Ectodermal cell (in vitro differentiated cells): ENCODE data around the gene SNX14. TPM values are rescaled to one million over a fixed set of nuclear protein-coding genes. Genes with fewer than 3 reads are reported as not detected.
"Not testable (repeated sequence)": the region's sequence is repeated elsewhere in the genome, so short reads cannot be mapped to it uniquely, and the experiment has no call there.

Experiments
- H3K27ac ChIP-seq: 2 replicates; pipeline ENCODE4 v1.7.0; 2013; ENCODE audit warnings: mild to moderate bottlenecking, low read depth, low read length; ENCODE audit not compliant: insufficient read depth, poor library complexity, severe bottlenecking
- H3K27me3 ChIP-seq: 2 replicates; pipeline ENCODE4 v1.7.0; 2013; ENCODE audit warnings: mild to moderate bottlenecking, low read length; ENCODE audit not compliant: insufficient read depth, control insufficient read depth, poor library complexity, severe bottlenecking
- H3K36me3 ChIP-seq: one replicate; pipeline ENCODE4 v1.7.0; 2013; ENCODE audit warnings: low read length; ENCODE audit not compliant: control insufficient read depth, insufficient read depth
- H3K4me1 ChIP-seq: one replicate; pipeline ENCODE4 v1.7.0; 2013; ENCODE audit warnings: low read length; ENCODE audit not compliant: control insufficient read depth, insufficient read depth
- H3K4me3 ChIP-seq: 2 replicates; pipeline ENCODE4 v1.7.0; 2013; ENCODE audit warnings: low read depth, low read length, control low read depth; ENCODE audit not compliant: insufficient read depth
- H3K9me3 ChIP-seq: 2 replicates; pipeline ENCODE4 v1.7.0; 2013; ENCODE audit warnings: mild to moderate bottlenecking, low read length, moderate library complexity; ENCODE audit not compliant: control insufficient read depth
- WGBS, 2 experiments: methylation state at CpG; one replicate each; pipeline ENCODE4 v1.1.7; 2013; ENCODE audit warnings: missing lambda C conversion rate in 2 of 2; 5-methylcytosine and 5-hydroxymethylcytosine counted together
- polyA plus RNA-seq, 4 experiments: library from polyadenylated mRNA; stranded (reverse); fragments of 50-300 nt; gene quantifications; one replicate each; pipeline ENCODE4 v1.2.3, GENCODE V29; 2013

SNX14 gene, protein sequence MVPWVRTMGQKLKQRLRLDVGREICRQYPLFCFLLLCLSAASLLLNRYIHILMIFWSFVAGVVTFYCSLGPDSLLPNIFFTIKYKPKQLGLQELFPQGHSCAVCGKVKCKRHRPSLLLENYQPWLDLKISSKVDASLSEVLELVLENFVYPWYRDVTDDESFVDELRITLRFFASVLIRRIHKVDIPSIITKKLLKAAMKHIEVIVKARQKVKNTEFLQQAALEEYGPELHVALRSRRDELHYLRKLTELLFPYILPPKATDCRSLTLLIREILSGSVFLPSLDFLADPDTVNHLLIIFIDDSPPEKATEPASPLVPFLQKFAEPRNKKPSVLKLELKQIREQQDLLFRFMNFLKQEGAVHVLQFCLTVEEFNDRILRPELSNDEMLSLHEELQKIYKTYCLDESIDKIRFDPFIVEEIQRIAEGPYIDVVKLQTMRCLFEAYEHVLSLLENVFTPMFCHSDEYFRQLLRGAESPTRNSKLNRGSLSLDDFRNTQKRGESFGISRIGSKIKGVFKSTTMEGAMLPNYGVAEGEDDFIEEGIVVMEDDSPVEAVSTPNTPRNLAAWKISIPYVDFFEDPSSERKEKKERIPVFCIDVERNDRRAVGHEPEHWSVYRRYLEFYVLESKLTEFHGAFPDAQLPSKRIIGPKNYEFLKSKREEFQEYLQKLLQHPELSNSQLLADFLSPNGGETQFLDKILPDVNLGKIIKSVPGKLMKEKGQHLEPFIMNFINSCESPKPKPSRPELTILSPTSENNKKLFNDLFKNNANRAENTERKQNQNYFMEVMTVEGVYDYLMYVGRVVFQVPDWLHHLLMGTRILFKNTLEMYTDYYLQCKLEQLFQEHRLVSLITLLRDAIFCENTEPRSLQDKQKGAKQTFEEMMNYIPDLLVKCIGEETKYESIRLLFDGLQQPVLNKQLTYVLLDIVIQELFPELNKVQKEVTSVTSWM
- polyA plus RNA-seq (2013, experiment 1 of 4), result 38.1 TPM
- polyA plus RNA-seq (2013, experiment 2 of 4), result 47.6 TPM
- polyA plus RNA-seq (2013, experiment 3 of 4), result 40.0 TPM
- polyA plus RNA-seq (2013, experiment 4 of 4), result 41.1 TPM

DNA sequence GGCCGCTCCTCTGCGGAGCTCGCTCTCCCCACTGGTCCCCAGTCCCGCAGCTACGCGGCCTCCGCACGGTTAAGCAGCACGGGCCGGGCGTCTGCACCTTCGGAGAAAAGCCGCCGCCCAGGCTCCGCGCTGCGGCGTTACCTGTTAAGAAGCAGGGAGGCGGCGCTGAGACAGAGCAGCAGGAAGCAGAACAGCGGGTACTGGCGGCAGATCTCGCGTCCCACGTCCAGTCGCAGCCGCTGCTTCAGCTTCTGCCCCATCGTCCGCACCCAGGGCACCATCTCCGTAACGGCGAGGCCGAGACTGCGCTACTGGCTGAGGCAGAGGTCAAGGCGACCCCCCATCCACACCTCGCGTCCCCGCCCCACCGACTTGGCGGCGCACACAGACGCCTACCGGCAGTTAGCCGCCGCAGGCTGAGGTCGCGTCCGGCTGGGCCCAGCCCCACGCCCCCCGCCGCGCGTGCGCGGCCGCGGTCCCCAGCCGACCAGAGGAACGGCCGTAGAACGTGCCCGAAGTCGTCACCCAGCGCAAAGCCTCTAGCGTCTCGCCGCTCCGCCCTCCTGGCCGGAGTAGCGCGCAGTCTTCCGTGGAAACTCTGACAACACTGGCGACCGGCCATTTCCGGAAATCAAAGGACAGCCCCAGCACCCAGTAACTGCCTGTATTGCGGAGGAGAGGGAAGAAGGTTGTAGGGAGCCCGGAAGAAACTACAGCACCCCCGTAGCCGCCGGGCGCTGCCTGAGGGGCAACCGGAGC lies at the start of gene SNX14:
TSS of gene SNX14 (minus strand) at position 421 of the 759 bp plus-strand sequence. CDS start at position 281, 140 bp downstream.
- H3K27ac ChIP-seq, result peak within 1 kb of the TSS; percentile 58

DNA sequence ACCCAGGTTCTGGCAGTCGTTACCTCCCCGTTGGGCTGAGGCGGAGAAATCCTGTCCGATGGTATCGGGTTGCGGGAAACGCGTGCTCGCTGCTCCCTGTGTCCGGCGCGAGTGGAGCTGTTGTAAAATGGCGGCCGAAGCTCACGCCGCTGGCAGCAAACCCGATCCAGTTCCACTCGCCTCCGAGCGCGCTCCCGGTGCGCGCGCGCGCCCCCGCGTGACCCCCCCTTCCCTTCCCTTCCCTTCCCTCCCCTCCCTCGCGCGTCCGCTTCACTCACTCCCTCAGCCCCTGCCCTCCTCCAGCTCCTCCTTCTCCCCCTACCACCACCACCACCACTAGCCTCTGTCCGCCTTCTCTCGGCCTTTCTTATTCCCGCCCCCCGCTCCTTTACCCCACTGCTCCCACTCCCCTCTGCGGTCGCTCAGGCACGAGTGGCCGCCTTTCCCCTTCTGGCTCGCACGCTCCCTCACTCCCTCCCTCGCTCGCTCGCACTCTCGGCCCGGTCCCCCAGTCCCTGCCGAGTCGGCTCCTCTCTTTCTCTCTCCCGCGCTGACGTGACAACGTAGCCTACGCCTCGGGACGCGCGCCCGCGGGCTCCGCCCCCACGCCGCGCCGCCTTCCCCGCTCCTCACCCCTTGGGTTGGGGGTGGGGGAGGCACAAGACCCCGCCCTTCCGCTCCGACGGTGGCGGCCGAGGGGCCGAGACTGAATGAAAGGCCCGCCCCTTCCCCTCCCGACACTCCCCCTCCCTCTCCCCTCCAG lies 49.3 kb upstream of the SNX14 start, which contains the start of gene SYNCRIP:
TSS of gene SYNCRIP (minus strand) at position 113 of the 763 bp plus-strand sequence. CDS start 1,447 bp downstream, outside the sequence.
- peak within 1 kb of the TSS; percentile 99 for H3K27ac ChIP-seq
- peaks cover 9% of the 10 kb centered on the region for H3K36me3 ChIP-seq
- no peaks in the 10 kb centered on the region for H3K27me3 ChIP-seq
- 0% methylated on average over 70 to 76 of the region's 76 CpGs for WGBS, 2 experiments
- H3K9me3 ChIP-seq, result no peaks in the 10 kb centered on the region
- peaks cover 22% of the 10 kb centered on the region for H3K4me1 ChIP-seq
- peak within 1 kb of the TSS; percentile 99 for H3K4me3 ChIP-seq

More for the DNA sequence above, at the start of gene SNX14:
- Histone ChIP-seq H3K4me3 (peak within 1 kb of the TSS; percentile 70), H3K36me3 (no peaks in the 10 kb centered on the region), H3K27me3 (peaks cover 34% of the 10 kb centered on the region), H3K4me1 (no peaks in the 10 kb centered on the region), H3K9me3 (no peaks in the 10 kb centered on the region)
- WGBS, 2 experiments, result 0% methylated on average over 82 of the region's 82 CpGs

DNA sequence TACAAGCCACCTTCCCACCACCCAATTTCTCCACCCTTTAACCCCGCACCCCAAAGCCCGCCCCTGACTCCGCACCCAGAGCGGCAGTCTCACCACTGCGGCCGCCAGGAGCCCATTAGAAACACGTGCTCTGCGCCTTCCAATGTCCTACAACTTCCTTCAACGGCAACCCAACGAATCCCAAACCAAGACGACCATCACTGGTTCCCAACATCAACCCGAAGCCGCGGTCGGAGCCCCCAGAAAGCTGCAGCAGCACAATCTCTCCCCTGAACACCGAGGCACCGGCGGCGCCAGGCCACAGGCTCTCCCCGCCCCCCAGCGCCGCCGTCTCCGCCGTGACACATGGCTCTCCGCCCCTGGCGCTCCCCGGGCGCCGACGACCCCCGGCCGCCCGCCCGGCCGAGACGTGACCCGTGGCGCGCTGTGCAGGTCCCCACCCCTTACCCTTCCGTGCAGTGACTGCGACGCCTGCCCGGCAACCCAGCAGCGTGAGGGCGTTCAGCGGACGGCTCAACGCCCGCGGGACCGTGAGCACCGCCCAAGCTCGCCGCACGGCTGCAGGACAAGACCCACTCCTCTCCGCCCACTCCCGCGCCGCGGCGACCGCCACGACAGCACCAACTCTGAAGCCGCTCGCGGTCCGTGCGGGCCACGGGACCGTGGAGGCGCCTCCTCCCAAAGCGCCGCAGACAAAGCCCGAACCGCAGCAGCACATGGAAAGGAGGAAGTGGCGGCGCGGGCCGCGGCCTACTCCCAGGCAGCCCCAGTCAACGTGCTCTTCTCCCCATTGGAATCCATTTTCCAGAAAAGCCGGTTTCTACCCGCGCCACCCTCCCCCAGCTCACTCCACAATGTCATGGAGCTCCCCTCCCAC lies 48.5 kb upstream of the SNX14 start:
- WGBS, 2 experiments, result 0% methylated on average over 85 of the region's 85 CpGs
- Histone ChIP-seq H3K27ac (peak overlapping the region; percentile 99), H3K4me1 (peaks cover 22% of the 10 kb centered on the region), H3K27me3 (no peaks in the 10 kb centered on the region), H3K36me3 (peaks cover 16% of the 10 kb centered on the region), H3K9me3 (no peaks in the 10 kb centered on the region), H3K4me3 (peak overlapping the region; percentile 99)

DNA sequence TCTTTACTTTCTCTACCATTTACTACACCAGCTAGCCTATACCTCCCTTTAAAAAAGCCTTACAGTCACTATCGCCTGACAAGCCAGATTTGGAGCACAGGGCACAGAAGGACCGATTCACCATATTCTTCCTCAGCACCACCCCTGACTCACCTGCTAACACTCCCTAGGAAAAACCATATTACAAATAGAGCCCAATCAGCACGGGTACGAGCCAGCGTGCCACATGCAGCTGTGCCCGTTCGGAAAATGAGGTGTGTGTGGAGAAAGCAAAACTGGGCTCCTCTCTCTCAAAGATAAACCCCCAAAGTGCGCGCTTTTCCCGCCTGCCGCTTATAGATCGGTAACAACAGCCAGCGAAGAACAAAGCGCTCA lies 47.9 kb upstream of the SNX14 start:
- WGBS, 2 experiments, result 0 to 1% methylated on average over 14 of the region's 14 CpGs
- peaks cover 22% of the 10 kb centered on the region for H3K36me3 ChIP-seq
- peak overlapping the region; percentile 99 for H3K4me3 ChIP-seq
- no peaks in the 10 kb centered on the region for H3K27me3 ChIP-seq
- H3K4me1 ChIP-seq, result peaks cover 22% of the 10 kb centered on the region
- H3K27ac ChIP-seq, result no peak overlapping the region
- H3K9me3 ChIP-seq, result no peaks in the 10 kb centered on the region

DNA sequence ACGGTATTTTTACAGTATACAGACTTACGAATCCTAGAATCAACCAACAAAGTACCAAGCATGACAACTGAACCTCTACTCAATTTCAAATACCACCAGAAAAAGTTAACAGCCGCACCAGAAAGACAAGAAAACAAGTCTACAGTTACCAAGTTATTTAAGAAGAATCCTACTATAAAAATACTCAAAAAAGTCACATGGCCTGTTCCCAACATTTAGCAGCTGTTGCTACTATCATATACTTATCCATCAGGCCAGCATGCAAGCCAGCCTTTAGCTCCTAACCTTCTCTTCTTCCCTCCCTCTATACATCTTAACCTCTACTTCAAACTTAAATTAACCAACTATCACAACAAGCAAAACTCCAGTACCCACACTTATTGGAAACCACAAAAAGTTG lies 47.2 kb upstream of the SNX14 start:
- H3K9me3 ChIP-seq, result no peaks in the 10 kb centered on the region
- H3K4me3 ChIP-seq, result peak overlapping the region; percentile 99
- H3K4me1 ChIP-seq, result peaks cover 22% of the 10 kb centered on the region
- H3K36me3 ChIP-seq, result peaks cover 22% of the 10 kb centered on the region
- WGBS, 2 experiments, result 76 to 77% methylated on average over 3 of the region's 3 CpGs
- H3K27ac ChIP-seq, result no peak overlapping the region
- H3K27me3 ChIP-seq, result no peaks in the 10 kb centered on the region

DNA sequence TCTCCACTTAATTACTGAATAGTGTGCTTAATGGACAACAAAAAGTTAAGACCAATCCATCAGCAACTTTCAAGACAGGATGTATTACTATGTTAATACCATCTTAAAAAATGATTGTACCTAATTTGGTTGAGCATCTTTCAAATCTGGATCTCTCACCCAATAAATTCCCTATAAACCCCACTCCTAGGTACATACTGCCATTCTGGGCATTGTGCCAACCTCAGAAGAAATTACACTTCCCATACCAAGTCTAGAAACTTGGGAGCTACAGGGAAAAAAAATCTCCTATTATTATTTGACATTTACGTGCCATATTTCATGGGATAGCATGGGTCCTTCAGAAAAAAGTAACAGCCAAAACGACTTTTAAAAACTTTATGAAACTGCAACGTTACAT lies 43.9 kb upstream of the SNX14 start:
- WGBS, 2 experiments, result 94 to 100% methylated on average over 3 of the region's 3 CpGs
- Histone ChIP-seq H3K27me3 (no peaks in the 10 kb centered on the region), H3K4me3 (no peak overlapping the region), H3K4me1 (peaks cover 18% of the 10 kb centered on the region), H3K36me3 (peaks cover 47% of the 10 kb centered on the region), H3K27ac (no peak overlapping the region), H3K9me3 (no peaks in the 10 kb centered on the region)

DNA sequence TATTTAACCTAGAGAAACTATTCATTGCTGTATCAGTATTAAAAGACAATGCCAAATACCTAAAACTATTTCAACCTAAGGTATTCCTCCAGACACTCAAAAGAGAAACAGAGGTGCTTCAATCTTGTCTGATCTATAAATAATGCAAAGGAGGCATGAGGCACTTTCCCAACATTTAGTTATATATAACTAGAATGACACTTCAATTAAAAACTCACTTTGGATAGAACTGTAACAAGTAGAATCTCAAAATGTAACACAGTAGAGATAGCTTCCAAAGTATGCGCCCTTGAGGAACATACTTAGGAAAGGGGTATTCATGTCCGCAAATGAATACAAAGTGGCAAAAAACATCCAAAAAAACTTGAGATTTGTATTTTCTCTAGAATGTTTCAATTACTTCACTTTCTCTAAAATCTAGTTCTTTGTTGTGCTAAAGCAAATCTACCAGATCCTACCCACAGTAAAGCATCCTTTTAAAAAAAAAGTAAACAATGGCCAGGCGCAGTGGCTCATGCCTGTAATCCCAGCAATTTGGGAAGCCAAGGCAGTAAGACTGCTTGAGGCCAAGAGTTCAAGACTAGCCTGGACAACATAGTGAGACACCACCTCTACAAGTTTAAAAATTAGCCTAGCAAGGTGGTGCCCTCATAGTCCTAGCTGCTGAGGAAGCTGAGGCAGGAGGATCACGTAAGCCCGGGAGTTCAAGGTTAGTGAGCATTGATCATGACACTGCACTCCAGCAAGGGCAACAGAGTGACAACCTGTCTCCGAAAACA lies 38.7 kb upstream of the SNX14 start:
- H3K4me1 ChIP-seq, result no peaks in the 10 kb centered on the region
- no peaks in the 10 kb centered on the region for H3K27me3 ChIP-seq
- H3K9me3 ChIP-seq, result no peaks in the 10 kb centered on the region
- H3K27ac ChIP-seq, result no peak overlapping the region
- H3K36me3 ChIP-seq, result peaks cover 62% of the 10 kb centered on the region
- 95 to 97% methylated on average over 6 of the region's 6 CpGs for WGBS, 2 experiments
- H3K4me3 ChIP-seq, result no peak overlapping the region

DNA sequence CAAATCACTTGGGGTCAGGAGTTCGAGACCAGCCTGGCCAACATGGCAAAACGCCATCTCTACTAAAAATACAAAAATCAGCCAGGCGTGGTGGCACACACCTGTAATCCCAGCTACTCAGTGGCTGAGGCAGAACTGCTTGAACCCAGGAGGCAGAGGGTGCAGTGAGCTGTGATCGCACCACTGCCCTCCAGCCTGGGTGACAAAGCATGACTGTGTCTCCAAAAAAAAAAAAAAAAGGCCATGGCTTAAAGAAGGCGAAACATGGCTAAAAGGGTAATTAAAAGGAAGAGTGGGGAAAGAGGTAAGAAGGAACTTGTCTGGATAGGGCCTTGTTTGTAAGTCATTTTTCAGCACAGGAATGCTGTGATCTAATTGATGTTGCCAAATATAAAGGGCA lies 37.5 kb upstream of the SNX14 start:
- peaks cover 57% of the 10 kb centered on the region for H3K36me3 ChIP-seq
- H3K4me1 ChIP-seq, H3K27ac ChIP-seq, H3K4me3 ChIP-seq, H3K9me3 ChIP-seq, H3K27me3 ChIP-seq: not testable (repeated sequence)
- 96 to 97% methylated on average over 5 of the region's 5 CpGs for WGBS, 2 experiments
